Stimulated activated CD8-positive, alpha-beta memory T cell treated with anti-CD3 and anti-CD28 coated beads, Interleukin-4, amount 100 ng/mL, for 1 hour (primary cell): ENCODE measurements around the gene FUBP1.
"Not testable (repeated sequence)": the region's sequence is repeated elsewhere in the genome, so short reads cannot be mapped to it uniquely, and the experiment has no call there.

ENCODE experiments used
- DNase-seq, 2 donors: peaks; one replicate each; pipeline ENCODE4 v3.0.0-alpha.2; 2020; ENCODE audit warnings: low read depth in 2 of 2, low spot score in 1 of 2

Gene FUBP1

DNA sequence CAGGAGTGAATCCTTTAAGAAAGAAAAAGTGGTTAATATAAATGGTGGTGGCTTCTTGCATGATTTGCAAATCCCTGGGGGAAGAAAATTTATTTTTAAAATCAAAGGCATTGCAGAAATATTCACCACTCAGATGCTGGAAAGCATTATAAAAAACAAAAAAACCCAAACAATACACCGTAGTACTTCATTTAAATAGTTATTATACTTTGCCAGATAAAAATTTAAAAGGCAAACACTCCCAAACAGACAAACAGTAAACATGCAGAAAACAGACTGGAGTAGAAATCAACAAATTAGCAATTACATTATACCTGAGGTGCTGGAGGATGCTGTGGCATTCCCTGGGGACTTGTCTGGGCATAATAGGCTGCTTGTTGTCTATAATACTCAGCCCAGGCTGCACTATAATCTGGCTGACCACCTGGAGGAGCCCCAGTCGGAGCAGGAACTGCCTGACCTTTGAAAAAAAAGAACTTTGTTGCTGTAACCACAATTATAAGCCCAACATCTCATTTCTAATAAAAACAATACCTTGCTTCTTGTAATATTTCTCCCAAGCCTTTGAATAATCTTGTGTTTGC lies 29.9 kb downstream of the FUBP1 start:
- no peak for DNase-seq

DNA sequence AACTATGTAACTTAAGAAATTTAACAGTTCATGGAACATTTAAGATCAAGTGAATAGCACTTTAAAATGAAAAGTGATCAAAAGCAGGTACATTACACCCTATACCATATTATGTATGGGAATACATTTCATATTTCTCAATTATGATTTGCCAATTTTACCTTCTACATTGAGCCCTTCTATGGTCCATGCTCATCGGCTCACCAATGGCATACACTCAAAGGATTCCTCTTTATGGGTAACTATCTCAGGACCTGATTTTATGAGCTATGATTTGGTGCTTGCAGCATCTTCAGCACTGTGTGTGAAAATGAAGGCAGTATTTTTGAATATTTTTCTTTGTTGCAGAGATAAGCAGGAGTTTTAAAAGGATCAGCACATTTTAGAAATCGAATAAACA lies 33.5 kb downstream of the FUBP1 start:
- DNase-seq, result no peak

DNA sequence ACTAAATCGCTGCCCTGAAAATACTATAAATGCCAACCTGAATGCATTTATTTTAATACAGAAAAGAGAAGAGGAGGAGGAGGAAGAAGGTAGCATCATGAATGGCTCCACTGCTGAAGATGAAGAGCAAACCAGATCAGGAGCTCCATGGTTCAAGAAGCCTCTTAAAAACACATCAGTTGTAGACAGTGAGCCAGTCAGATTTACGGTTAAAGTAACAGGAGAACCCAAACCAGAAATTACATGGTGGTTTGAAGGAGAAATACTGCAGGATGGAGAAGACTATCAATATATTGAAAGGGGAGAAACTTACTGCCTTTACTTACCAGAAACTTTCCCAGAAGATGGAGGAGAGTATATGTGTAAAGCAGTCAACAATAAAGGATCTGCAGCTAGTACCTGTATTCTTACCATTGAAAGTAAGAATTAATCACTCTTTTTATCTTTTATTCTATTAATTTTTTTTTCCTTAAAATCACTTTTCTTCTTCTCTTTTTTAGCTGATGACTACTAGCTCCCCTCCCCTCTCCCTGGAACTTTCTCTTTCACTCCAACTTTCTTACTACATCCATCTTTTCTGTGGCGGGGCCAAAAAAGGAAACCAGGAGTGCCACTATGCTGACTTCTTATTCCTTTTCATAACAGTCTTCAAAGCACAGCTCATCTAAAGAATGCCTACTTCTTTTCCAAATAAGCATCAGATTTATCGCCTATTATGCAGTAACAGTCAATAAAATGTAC lies 36.3 kb downstream of the FUBP1 start:
- no peak for DNase-seq

DNA sequence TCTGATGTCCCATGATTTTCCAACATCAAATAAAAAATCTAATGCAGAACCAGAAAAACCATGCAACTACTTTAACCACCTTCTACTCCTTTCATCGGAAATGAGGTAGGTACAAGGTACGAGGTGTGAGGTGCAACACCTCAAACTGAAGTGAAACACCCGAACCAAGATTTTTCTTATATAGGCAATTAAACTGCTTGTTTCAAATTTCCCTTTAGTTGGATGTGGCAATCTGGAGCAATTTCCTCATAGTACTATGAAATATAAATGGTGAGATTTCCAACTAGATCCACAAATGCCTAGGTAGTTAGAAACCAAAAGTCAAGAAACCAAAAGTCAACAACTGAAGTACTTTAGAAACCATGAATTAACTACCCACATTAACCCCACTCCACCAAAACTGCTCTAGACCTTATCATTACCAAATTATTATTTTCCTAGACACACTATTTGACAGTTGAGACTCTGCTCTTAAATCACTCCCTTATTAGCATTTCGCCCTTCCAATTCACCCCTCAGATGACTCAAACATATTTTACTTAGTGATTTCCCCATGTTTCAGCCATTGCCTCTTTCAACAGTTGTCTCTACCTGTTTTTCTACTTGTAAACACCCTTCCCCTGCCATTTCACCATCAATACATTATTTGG lies 37.8 kb downstream of the FUBP1 start:
- no peak for DNase-seq

DNA sequence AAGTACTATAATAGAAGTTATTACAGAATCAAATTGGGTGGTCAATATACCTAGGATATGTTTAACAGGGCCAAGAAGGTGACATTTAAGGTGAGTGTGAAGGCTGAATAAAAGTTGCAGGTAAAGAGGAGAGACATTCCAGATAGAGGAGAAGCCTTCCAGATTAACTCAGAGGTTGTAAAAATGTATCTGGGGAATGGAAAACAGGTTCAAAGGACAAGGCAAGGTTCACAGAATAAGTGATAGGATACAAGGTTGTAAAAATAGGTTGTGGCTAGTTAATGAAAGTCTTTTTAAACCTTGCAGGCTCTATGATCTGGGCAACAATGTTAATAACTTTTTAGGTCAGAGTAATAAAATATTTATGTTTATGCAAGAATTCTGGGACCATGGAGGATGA lies 40.2 kb downstream of the FUBP1 start:
- no peak for DNase-seq

DNA sequence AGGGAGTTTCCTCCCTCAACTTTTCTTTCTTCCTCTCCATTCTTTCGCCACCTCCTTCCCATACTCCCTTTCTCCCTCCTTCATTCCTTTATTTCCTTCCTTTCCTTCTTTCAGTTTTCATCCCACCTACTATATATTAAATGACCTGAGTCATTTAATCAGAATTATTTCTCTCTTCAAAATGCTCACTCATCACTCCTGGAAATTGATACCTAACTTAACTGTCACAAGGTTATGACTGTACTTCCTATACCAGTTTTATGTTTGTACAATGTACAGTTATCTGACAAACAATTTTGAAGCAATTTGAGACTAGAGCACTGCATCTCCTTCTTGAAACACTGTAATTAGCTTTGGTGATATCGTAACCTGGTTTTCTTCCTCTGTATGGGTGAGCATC lies 49.1 kb downstream of the FUBP1 start:
- no peak for DNase-seq

DNA sequence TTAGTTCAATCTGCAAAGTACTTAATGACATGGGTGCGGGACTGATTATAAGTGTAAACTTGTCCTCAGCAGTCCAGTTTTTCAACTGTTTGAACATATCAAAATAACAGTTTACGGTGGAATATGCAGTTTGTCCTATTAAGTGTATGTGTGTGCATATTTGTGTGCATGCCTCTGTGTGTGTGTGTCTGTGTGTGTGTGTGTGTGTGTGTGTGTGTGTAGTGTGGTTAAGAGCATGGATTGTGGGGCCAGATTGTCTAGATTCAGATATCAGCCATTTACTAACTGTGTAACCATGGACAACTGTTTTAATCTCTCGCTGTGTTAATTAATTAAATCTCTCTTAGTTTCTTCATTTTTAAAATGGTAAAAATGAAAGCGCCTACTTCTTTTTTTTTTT lies 51.5 kb downstream of the FUBP1 start:
- DNase-seq, result no peak

DNA sequence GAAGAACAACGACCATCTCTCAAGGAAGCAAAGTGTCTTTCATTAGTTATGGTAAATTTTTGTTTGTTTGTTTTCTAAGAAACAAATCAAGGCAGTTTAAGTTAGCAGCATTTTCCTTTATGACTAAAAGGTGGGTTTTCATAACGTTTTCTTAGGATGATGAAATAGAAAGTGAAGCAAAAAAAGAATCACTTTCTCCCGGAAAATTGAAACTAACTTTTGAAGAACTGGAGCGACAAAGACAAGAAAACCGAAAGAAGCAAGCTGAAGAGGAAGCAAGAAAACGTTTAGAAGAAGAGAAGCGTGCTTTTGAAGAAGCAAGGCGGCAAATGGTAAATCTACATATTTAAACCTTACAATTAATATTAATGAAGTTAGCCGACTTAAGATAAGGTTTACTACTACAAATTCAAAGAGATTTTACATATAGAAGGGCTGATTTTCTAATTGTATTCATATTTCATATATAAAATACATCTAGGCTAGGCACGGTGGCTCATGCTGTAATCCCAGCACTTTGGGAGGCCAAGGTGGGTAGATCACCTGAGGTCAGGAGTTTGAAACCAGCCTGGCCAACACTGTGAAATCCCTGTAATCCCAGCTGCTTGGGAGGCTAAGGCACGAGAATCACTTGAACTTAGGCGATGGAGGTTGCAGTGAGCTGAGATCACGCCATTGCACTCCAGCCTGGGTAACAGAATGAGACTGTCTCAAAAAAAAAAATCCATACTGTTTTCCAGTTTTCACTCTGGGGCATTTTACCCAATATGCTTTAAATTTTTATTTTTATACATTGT lies 52.1 kb downstream of the FUBP1 start:
- no peak for DNase-seq

DNA sequence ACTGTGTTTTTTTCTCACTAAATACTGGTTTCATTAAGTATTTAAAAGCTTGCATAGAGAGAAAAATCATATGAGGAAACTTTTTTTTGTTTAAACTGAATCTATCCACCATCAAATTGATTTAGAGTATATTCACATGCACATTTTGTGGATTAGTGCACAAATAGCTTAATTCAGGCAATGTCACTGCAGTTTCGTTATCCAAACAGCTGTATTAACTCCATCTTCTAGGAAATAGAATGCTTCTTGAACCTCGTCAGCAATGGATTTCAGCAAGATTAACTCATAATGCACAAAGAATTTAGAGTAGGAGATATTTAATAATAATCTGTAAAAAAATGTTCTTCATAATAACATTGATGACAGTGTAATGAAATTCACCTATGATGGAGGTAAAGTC lies 52.9 kb downstream of the FUBP1 start:
- no peak for DNase-seq

DNA sequence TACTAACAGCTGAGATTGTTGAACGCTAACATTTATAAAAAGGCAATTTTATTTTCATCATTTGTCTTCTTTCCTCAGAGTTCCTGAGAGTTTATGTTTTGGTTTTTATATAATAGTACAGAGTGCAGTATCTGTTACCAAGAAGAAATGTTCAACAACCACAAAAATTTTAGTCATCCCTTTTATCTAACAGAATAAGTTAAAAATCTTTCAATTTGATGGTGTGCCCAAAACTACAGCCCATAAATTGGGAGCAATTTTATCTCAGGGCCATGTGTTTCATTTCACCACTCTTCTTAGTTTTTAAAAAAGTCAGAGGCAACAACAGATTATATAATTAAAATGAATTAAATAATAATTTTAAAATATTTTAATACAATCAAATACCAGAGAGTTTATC lies 53.4 kb downstream of the FUBP1 start:
- no peak for DNase-seq

DNA sequence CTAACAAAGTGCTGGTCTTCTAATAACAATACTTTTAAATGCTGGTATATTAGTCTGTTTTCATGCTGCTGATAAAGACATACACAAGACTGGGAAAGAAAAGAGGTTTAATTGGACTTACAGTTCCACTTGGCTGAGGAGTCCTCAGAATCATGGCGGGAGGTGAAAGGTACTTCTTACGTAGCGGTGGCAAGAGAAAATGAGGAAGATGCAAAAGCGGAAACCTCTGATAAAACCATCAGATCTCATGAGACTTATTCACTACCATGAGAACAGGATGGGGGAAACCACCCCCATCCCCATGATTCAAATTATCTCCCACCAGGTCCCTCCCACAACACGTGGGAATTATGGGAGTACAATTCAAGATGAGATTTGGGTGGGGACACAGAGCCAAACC lies 60.0 kb downstream of the FUBP1 start:
- not testable (repeated sequence) for DNase-seq

DNA sequence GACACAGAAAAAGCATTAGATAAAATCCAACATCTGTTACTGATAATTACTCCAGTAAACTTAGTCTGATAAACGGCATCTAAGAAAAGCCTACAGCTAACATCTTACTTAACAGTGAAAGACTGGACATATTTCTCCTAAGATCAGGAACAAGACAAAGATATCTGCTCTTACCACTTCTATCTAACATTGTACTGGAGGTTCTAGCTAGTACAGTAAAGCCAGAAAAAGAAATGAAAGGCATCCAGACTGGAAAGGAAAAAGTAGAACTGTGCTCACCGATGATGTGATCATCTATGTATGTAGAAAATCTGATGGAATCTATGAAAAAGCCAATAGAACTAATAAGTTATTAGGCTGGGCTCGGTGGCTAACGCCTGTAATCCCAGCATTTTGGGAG lies 68.8 kb downstream of the FUBP1 start:
- no peak for DNase-seq

DNA sequence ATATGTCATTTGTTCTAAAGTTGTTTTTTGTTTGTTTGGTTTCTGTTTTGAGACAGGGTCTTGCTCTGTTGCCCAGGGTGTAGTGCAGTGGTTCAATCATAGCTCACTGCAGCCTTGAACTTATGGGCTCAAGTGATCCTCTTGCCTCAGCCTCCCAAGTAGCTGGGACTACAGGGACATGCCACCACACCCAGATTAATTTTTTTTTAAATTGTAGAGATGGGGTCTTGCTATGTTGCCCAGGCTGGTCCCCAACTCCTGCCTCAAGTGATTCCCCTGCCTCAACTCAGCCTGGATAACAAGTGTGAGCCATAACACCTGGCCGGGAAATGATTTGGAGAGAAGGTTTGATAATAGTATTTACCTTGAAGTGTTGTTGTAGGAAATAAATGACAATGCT lies 72.2 kb downstream of the FUBP1 start:
- no peak for DNase-seq

DNA sequence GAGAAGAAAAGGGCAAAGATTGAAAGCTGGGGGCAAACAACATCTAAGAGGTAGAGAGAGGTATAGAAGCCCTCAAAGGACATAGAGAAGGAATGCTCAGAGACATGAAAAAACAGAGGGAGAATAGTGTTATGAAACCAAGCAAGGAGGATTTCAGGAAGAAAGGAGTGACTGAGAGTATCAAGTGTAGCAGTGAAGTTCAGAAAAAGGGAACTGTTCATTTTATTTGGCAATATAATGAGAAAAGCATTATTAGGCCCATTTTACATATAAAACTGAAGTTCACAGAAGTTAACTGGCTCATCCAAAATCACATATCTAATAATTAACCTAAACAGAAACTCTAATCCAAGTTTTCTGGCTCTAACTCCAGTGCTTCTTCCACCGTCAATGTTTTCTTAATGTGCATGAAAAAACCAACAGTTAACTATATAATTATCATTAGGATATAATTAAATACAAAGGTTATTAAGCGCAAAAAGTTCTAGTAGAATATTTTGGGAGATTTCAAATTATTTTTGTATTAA lies 72.8 kb downstream of the FUBP1 start:
- no peak for DNase-seq

DNA sequence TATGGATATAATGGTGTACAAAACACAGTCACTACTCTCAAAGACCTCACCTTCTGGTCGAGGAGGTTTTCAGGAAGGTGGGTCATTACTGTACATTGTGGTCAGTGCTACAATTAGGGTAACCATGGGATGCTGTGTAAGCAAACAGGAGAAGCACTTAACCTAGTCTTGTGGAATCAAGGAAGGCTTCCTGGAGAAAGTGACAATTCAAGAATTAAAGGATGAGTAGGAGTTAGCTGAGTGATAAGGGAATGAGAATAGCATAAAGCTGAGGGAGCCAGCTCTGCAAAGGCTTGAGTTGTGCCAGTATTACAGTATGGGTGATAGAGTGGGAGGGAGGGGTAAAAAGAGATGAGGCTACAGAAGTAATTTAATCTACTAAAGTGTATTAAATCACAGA lies 73.3 kb downstream of the FUBP1 start:
- DNase-seq, result no peak

DNA sequence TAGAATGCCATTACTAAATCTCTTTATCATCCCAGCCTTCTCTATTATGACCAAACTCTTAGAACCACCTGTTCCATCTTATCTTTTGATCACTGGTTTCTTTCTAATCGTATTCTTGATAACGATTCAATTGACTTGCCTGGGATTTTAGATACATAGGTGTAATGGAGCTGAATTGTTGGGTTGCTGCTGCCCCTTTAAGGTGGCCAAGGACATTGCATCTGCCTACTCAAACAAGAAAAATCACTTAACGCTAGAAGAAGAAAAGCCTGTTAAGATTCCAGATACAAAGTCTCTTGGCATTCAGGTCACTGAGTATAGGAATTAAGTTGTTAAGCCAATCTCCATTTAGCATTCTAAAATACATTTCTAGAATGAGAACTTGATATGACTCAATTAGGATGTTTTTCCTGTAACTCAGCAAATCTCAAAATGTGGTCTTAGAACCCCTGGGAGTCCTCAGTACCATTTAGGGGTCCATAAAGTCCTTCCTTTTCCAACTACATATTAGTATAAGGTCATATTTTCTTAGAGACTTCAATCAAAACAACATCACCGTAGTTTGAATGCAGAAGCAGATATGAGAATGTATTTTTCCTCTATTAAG lies 78.1 kb downstream of the FUBP1 start:
- DNase-seq, result no peak

DNA sequence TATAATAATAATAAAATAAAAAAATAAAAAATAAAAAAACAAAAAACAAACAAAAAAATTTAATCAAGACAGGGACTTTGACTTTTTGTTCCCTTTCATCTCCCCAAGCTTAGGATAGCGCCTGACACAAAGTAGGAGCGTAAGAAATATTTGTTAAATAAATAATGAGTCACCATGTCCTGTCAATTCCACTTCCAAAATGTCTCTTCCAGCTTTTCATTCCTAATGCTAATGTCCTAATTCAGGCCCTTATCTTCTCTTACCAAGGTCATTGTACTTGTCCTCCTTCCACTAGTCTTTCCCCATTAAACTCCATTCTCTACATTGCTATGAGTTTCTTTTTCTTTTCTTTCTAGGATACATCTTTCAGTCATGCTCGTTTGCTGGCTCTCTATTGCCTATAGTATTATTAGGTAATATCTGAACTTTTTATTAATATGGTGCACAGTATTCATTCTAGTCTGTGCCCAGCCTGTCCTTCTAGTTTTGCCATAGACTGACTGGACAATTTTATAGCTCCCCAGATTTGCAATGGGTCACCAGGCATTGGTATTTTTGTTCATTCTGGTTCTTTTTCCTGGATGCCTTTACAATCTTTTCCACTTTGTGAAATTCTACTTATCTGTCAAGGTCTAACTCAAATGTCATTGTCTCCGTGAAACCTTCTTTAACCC lies 79.1 kb downstream of the FUBP1 start:
- no peak for DNase-seq
